ENCODE measurements around the gene DDR1. TPM values are rescaled to one million over a fixed set of nuclear protein-coding genes. Genes with fewer than 3 reads are reported as not detected.

The DDR1 gene
- total RNA-seq, 1 experiment from 2014 or later, result 47.0 TPM

DNA sequence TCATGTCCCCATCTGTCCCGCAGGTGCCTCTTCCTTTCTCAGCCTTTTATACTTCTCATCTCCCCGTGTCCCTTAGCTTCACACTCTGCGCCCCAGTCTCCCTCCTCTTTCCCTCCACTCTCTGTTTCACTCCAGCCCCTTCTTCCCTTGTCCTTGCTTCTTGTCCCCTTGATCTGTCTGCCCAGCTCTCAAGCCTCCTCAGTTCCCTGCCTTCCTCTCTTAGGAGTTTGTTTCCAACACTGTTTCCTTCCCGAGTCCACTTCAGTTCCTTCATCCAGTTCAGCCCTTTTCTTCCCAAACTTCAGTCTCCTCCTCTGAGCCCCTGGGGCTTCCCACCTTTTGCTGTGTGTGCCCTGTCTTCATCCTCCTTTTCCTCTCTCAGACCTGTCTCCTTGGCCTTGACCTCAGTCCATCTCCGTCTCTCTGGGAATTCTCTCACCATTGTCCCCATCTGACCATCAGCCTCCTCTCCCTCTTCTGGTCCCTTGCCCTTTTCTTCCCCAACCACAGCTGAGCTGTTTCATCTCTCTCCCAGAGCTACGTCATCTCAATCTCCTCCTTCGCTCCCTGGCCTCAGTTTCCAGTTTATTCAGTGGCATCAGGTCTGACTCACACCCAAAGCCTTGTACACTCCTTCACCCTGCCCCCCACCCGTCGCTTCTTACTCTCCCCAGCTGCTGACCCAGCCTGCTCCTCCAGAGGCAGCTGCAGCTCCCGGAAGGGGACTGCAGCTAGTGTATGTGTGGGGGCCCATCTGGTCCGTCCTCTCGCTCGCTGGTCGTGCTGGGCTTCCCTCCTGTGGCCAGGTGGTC lies 2.7 kb upstream of the DDR1 start:
- DNase-seq (ENCODE audit: low read depth), result peak; percentile 71

- DNase-seq (ENCODE audit: low read depth), result peak; percentile 11
These were observed 2.0 kb upstream of the DDR1 start for GRCh38 chr6:30882204-30882758.

DNA sequence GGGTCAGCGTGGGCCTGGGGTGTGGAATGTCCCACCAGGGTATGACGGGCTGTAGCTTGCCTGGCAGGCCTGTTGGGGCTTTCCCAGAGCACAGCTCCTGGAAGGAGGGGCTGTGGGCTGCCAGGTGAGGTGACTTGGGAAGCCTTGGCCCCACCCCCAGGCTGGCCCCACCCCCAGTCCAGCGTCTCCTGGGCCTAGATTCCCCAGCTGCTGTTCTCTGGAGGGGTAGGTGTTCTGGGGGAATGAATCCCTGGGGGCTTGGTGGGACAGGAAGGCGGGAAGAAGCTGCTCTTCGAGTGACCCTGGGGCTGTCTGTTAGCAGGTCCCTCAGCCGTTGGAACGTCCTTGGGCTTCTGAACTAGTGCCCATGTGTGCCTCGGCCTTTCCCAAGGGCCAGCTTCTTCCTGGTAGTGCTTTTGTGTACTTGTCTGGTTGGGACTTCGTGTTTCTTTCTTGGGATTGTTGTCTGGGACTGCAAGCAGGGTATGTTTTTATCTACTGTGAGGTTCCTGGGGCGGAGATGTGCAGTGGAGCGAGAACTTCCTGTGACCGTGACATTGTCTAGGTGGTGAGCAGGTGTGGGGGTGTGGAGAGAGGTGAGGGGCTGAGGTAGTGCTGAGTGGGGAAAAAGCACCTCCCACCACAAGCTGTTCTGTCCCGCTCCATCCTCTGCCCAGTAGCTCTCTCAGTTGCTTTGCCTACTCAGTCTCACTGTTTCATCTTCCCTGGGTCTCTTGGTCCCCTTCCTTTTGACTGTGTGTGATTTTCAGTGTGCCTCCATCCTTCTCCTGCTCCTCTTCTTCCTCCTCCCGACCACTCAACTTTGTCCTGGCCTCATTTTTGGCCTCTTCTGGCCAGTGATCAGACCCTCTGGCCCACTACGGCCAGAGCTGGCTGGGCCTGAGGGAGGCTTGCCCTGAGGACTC lies 1.3 kb upstream of the DDR1 start:
- no peak for DNase-seq (ENCODE audit: low read depth)

DNA sequence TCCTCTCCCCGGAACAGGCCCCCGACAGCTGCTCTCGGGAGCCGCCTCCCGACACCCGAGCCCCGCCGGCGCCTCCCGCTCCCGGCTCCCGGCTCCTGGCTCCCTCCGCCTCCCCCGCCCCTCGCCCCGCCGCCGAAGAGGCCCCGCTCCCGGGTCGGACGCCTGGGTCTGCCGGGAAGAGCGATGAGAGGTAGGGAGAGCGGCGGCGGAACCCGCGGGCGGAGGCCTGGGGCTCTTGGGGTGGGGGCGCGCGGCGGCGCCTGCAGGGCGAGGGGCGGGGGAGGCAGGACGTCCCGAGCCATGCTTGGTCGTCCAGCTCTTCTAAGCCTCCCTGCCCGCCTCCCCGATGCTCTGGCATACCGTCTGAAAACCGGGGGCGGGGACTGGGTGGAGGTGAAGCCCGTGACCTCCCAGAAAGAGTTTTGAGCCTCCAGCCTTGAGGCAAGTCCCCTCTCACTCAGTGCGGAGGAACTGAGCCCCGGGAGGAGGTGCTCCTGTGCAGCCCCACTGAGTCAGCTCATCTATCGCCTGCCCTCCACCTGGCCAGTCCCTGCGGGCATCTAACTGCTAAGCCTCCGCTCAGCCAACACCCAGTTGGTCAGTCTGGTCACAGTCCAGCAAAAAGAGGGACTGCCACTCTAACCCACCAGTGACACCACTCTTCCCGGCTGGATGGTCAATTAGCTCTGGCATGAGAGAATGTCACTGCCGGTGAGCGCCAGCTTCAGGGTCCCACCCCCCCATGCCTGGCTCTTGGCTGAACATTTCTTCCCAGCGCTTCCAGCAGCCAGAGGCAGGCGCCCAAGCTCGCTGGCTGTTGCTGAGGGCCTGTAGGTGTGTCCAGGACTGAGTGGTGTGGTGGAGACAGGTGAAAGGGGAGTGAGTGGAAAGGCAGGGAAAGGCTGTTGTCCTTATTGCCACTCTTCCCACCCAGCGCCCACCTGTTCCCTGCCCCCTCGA lies 482 bp downstream of the DDR1 start:
- DNase-seq (ENCODE audit: low read depth), result peak; percentile 74

DNA sequence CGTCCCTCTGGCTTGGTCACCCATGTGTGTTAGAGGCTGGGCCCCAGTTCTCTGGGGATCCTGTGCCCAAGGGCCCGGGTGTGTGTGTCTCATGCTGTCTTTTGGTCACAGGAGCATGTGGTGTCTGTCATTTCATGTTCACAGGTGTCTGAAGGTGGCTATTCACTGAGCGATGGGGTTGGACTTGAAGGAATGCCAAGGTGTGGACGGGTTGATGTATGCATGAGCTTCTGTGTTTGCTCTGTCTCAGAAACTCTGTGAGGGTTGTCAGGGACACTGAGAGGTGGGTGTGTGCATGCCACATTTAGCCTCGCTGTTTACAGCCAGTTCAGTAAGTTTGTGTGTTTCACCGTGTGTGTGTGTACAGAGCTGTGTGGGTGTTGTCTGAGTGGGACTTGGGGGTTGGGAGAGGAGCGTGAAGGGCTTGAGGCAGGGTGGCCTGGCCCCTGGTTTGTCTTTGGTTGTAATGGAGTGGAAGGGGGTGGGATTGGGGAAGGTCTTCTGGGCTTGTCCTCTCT lies 1.2 kb downstream of the DDR1 start:
- DNase-seq (ENCODE audit: low read depth), result peak; percentile 19

DNA sequence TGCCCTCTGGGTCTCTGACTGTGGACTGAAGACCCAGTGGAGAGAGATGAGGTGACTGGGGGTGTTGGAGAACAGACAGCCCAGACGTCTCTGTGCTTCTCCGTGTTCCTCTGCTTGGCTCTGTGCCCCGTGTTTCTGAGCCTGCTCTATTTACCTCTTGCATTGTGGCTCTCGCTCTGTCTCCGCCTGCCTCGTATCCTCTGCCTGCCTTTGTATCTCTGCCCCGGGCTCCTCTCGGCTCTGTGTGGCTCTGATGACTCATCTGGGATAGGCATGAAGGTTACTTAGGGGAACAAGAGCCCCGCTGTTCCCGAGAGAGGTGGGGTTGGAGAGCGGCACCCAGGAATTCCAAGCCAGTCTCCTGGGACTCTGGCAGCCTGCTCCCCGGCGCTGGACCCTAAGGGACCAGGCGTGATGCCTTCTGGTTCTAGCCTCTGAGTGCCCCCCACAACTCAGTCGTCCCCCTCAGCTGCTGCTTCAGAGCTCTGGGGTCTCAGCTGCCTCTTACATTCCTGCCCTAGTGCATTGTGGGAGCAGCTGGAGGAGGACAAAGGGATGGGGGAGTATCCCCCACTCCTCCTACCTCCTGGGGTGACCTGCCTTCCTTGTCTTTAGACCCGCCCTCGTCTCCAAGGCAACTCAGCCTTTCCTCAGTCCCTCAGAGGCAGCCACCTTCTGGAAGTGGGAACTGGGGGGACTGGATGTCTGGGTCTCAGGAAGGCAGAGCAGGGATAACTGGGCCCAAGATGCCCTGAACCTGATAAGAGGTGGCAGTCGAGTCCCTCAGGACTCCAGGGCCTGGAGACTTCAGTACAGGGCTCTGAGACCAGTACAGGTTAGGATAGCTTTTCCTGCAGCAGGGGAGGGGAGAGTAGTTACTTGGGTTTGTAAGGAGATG lies 1.9 kb downstream of the DDR1 start:
- peak; percentile 90 for DNase-seq (ENCODE audit: low read depth)

DNA sequence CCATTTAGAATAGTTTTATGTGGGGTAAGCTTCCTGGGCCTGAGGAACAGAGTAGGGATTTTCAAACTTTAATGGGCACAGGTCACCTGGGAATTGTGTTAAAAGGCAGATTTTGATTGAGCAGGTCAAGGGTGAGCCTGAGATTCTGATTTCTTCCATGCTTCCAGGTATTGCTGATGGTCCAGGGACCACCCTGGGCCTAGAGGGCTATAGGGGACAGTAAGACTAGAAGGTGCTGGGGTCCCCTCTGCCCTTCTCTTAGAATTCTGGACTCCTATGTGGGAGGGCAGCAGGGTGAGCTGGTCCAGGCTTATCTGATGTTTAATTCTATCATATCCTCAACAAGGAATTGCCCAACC lies 2.6 kb downstream of the DDR1 start:
- DNase-seq (ENCODE audit: low read depth), result no peak

- peak; percentile 67 for DNase-seq (ENCODE audit: low read depth)
These were observed 3.8 kb downstream of the DDR1 start for GRCh38 chr6:30887901-30888815.

- DNase-seq (ENCODE audit: low read depth), result no peak
These were observed 4.6 kb downstream of the DDR1 start for GRCh38 chr6:30888816-30889495.

GRCh38 chr6:30889496-30889885 lies 5.2 kb downstream of the DDR1 start:
- no peak for DNase-seq (ENCODE audit: low read depth)

DNA sequence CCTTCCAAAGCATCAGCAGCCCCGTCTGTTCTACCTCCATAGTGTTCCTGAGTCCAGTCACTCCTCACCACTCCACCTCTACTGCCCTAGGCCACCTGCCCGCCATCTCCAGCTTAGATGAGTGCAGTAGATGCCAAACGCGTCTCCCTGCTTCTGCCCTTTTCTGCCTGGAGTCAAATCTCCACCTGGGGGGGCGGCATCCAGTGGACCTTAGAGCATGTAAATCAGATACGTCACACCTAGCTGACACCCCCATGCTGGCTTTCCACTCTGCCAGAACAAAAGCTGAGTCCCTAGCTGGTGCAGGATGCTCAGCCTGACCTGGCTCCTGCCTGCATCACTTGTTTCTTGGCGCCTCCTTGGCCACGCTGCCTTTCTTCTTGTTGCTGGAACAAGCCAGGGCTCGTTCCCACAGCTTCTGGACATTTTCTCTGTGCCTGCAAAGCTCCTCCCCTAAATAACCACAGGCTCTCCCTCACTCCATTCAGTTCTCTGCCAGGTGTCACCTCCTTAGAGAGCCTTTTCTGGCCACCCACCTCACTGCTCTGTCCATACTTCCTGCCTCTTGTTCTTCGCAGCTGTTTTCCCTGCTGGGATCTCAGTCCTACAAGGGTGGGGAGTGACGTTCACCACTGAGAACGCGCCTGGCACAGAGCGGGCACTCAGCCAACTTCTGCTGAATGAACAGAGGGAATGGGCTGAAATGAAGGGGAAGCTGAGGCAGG lies 5.8 kb downstream of the DDR1 start:
- DNase-seq (ENCODE audit: low read depth), result peak; percentile 69

DNA sequence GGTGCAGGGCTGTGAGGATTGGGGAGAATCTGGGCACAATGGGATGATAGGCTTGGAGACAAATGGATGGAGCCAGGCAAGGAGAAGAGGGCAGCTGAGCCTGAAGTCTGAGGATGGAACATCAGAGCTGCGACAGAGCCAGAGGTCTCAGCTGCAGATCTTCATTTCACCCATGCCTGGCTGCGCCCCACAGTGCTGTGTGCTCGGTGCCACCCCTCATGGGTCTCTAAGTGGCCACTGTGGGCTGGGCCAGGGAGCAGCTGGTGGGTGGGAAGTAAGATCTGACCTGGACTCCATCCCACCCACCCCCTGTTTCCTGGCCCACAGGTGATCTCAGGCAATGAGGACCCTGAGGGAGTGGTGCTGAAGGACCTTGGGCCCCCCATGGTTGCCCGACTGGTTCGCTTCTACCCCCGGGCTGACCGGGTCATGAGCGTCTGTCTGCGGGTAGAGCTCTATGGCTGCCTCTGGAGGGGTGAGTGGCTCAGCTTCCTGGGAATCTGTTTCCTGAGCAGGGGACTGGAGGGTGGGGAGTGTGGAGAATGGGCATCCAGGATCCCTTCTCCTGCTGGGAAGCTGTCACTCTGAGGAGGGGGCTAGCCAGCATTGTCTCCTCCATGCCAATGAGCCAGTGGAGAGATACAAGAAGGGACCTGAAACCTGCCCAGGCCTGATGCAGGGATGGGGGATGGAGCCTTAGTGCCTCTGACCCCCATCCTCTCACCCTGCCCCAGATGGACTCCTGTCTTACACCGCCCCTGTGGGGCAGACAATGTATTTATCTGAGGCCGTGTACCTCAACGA lies 6.5 kb downstream of the DDR1 start:
- no peak for DNase-seq (ENCODE audit: low read depth)

DNA sequence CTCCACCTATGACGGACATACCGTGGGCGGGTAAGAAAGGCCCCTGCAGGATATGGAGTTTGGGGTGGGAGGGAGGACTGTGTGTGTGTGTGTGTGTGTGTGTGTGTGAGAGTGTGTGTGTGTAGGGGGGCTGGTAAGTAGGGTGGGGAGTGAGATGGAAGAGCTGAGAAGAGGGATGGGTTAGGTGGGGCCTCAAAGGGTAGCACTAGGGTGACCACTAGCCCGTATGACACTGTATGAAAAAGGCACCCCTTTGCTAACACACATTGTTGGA lies 7.1 kb downstream of the DDR1 start:
- no peak for DNase-seq (ENCODE audit: low read depth)

- no peak for DNase-seq (ENCODE audit: low read depth)
These were observed 7.7 kb downstream of the DDR1 start for GRCh38 chr6:30891816-30892538.

DNA sequence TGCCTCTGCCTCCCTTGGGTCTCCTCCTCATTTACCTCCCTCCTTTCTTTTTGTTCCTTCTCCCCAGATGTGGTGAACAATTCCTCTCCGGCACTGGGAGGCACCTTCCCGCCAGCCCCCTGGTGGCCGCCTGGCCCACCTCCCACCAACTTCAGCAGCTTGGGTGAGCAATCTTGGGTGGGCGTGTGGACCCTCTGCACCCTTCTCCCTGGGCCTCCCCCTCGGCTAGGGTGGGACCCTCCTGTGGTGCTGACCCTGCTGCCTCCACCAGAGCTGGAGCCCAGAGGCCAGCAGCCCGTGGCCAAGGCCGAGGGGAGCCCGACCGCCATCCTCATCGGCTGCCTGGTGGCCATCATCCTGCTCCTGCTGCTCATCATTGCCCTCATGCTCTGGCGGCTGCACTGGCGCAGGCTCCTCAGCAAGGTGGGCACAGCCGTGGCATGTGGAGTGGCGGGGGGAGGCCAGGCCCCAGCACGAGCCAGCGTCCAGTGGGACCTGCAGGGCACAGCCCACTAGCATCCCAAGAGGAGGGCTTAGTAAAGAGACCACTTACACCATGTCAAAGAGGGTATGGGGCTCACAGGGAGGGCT lies 8.8 kb downstream of the DDR1 start:
- DNase-seq (ENCODE audit: low read depth), result no peak

DNA sequence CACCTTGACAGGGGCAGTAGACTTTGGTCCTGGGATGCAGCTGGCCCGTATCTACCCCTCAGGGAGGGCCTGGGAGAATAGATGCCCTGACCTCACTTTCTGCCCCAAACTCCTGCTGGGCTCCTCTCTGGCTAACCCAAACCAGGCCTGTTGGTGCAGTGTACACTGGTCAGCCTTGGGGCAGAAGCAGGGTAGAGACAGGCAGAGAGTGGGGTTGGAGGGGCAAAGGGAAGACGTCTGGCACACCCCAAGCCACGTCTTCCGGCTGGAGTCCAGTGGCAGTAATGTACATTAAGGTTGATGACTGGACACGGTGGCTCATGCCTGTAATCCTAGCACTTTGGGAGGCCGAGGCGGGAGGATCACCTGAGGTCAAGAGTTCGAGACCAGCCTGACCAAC lies 9.3 kb downstream of the DDR1 start:
- DNase-seq (ENCODE audit: low read depth), result no peak
